ENCODE results near the gene LYRM7.
"Not testable (repeated sequence)": the region's sequence is repeated elsewhere in the genome, so short reads cannot be mapped to it uniquely, and the experiment has no call there.

The LYRM7 gene

DNA sequence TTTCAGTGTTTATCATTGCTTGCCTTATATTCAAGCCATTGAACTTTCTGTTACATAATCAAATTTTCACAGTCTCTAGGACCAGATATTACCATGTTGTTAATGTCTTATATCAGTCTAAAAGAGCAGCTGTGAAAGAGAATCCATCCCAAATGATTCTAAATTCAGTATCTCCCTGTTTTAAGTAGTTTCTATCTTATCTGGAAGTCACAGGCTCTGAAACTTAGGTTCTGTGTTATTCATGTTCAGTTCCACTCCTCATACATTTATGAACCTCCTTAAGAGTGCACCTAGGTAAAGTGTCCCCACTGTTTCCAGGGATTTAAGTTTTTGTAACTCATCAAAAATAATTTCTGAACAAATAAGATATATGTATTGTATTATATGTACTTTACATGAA lies 9.7 kb downstream of the LYRM7 start:
- no peak for DNase-seq (ENCODE audit: low read depth in 2 of 2)

DNA sequence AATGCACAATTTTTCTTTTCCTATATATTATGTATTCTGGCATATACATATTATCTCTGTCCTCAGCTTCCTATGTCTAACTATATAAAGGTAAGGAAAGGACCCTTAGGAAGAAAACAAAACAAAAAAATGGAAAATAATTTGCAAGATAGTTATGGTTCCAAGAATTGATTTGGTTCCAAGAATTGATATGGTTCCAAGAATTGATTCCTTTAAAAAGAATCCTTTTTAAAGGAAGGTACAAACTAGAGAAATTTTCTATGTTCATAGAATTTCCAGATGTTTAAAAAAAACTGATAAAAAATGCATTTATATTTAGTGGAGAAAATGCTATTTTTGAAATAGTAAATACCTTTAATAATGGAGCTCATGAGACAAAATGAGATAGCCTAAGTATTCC lies 12.1 kb downstream of the LYRM7 start:
- DNase-seq (ENCODE audit: low read depth in 2 of 2) = no peak

DNA sequence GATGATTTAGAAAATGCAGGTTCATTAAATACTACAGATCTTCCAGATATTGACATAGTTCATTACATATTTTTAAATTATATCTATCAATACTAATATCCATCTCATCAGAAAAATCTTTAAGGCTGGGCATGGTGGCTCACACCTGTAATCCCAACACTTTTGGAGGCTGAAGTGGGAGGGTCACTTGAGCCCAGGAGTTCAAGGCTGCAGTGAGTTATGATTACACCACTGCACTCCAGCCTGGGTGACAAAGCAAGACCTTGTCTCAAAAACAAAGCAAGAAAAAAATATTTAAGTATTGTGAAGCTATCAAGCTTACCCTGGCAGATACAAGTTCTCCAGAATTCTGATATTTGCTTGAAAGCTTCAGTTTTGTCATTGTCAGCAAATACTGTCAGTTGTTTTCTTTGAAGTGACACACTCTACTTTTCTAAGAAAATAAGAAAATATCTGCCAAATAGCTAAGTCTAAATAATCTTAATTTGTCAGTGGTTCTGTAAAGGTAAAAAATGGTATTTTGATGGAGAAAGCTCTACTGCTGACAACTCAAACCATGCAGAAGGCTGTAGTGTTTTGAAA lies 14.9 kb downstream of the LYRM7 start:
- no peak for DNase-seq (ENCODE audit: low read depth in 2 of 2)

DNA sequence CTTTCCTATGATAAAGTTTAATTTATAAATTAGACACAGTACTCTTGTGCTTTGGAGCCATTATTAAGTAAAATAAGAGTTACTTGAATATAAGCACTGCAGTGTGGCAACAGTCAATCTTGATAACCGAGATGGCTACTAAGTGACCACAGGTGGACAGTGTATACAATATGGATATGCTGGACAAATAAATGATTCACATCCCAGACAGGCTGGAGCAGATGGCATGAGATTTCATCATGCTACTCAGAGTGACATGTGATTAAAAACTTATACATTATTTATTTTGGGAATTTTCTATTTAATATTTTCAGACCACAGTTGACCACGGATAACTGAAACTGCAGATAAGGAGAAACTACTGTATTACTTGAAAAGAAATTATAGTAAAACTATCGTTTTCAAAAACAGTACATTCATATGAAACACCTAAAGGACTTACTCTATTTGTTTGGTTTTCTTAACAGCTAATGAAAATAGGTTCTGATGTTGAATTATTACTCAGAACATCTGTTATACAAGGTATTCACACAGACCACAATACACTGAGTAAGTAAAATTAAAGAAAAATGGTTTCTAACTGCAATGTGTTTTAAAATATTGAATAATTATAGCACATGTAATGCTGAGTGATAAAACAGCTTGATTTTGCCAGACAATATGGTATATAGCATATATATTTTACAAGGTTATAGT lies 16.0 kb downstream of the LYRM7 start:
- no peak for DNase-seq (ENCODE audit: low read depth in 2 of 2)

DNA sequence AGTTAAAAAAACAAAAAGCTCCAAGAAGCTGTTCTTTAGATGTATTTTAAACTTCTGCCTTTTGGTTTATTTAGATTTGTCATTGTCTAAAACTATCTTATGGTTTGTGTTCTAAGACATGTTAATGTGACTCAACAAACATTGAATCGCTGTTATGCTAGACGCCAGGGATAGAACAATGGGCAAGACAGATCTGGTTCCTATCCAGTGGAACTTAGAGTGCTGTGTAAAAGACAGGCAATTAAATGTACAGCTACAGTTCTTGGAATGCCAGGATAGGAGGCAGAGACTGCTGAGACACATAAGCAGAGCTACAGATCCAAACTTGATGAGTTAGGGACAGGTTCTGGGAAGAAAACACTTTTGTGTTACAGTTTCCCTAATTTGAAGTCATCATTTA lies 22.4 kb downstream of the LYRM7 start:
- no peak for DNase-seq (ENCODE audit: low read depth in 2 of 2)

DNA sequence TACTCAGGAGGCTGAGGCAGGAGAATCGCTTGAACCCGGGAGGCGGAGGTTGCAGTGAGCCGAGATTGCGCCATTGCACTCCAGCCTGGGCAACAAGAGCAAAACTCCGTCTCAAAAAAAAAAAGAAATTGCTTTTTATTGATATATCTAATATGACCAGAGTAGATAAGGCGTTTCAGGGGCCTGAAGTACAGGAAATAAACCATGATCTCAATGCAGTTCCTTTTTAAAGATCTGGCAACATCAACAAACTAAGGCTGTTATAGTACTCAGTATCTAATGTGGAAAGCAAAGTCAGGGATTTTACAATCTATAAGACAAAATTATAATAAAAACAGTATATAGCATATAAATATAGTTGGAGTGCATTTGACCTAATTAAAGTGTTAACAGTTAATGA lies 23.2 kb downstream of the LYRM7 start:
- DNase-seq (ENCODE audit: low read depth in 2 of 2) = not testable (repeated sequence)

DNA sequence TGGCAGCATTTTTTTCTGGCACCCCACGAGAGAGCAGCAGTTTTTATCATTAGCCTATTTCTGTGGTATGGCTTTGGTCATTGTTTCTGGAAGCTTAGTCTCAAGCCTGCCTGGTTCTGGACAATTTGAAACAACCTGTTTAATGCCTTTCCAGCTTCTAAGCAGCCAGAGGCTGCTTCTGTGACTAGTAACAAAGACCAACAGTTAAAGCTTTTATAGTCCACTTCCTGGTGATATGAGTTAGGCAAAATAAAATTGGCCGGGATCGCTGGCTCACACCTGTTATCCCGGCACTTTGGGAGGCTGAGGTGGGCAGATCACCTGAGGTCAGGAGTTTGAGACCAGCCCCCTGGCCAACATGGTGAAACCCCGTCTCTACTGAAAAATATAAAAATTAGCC lies 24.0 kb downstream of the LYRM7 start:
- no peak for DNase-seq (ENCODE audit: low read depth in 2 of 2)

DNA sequence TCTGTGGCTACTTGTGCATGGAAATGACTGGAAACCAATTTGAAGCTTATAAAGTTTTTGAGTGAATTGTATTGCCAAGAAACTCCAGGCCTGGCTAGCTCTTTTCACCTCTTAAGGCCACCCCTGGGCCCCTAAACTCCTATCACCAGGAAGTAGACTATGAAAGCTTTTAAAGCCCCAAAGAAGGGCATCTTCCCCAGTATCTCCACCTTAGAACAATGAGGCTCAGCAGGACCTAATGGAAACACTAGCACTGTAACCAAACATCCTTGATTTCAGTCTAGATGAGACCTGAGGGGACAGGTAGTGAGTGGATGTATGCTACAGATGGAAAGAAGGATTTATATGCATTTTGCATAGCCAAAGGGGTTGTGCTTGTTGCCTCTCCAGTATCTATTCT lies 25.0 kb downstream of the LYRM7 start:
- DNase-seq (ENCODE audit: low read depth in 2 of 2) = no peak

DNA sequence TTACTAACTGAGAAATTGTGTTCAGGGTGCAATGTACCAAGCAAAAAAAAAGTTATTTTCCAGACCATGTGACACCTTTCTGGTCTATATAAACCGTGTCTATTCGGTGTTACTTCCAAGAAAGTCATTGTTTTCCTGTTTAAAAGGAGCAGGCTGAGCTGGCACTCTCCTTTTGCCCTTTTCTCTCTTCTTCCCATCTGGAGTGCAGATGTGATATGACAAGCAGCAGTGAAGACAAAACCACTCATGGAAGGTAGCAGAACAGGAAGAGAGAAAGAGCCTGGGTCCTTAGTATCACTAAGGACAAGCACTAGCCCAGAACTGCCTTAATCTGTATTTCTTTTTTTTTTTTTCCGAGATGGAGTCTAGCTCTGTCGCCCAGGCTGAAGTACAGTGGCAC lies 25.6 kb downstream of the LYRM7 start:
- no peak for DNase-seq (ENCODE audit: low read depth in 2 of 2)

DNA sequence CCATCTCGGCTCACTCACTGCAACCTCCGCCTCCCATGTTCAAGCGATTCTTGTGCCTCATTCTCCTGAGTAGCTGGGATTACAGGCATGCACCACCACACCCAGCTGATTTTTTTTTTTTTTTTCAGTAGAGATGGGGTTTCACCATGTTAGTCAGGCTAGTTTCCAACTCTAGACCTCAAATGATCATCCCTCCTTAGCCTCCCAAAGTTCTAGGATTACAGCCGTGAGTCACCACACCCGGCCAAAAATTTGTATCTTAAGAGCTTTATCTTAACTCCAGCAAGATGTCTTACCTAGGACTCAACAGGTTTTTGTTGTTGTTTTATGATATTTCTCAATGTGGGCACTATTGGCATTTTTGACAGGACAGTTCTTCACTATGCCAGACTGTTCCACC lies 27.9 kb downstream of the LYRM7 start:
- no peak for DNase-seq (ENCODE audit: low read depth in 2 of 2)

DNA sequence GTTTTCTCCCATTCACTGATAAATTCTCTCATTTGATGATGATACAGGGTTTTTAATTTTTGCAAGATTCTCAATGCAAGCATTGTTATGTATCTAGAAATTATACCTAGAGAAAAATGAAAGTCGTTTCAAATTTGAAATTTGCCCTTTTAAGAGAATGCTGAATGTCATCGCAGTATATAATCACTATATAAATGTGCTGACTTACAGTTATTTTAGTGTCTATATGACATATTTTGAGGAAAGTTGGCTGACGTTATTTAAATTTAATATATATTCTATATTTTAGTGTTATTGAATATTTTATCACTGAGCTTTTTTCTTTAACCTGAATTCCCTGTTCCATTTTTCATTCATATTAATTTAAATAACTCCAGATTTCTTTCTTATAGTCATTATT lies 29.8 kb downstream of the LYRM7 start:
- DNase-seq (ENCODE audit: low read depth in 2 of 2) = no peak

DNA sequence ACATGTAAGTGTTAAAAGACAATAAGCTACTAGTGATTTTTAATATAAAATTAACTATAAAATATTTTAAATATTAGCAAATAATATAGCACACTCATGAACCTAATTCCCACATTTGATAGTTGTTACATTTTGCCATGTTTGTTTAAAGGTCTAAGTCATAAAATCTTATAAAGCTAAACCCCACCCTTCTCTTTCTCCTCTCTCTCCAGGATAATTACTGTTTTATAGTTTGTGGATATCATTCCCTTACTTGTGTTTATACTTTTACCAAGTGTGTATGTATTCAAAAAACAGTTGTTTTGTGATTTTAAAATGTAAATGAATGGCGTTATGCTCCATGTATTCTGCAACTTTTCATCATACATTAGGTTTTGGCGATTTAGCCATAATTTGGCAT lies 34.2 kb downstream of the LYRM7 start:
- no peak for DNase-seq (ENCODE audit: low read depth in 2 of 2)

DNA sequence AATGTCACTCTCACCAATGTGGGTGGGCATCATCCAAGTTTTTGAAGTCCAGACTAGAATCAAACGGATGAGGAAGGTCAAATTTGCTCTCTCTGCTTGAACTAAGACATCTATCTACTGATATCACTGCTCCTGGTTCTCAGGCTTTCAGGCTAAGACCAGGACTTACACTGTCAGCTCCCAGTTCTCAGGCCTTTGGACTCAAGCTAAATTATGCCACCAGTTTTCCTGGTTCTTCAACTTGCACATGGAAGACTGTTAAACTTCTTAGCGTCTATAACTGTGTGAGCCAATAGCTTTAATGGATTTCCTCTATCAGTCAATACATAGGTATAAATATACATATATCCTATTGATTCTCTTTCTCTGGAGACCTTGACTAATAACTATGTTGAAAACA lies 35.3 kb downstream of the LYRM7 start:
- DNase-seq (ENCODE audit: low read depth in 2 of 2) = no peak

DNA sequence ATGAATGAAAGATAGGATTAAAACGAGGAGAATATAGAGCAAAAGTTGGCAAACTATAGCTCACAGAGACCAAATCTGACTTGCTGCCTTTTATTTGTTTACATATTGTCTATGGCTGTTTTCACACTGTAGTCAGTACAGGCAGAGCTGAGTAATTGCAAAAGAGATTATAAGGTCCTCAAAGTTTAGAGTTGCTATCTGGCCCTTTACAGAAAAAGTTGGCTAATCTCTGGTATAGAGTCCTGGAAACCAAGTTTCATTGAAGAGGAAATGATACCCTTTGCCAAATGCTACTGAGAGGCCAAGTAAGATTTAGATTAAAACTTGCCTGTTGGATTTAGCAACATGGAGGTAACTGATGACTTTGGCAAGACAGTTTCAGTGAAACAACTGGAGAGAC lies 36.0 kb downstream of the LYRM7 start:
- no peak for DNase-seq (ENCODE audit: low read depth in 2 of 2)

DNA sequence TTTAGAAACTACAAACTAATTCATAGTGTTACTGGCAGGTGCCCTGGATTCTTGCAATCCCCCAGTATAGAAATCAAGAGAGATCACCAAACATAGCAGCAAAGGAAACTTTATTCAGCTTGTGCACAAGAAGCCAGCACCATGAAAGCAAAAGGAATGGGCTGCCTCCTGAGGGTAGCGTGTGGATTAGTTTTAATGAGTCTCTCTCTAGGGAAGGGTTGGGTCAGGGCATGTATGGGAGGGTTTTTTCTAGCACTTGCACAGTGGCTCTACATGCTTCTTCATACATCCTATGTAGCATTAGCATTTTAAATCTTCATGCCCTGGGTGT lies 38.4 kb downstream of the LYRM7 start:
- no peak for DNase-seq (ENCODE audit: low read depth in 2 of 2)

DNA sequence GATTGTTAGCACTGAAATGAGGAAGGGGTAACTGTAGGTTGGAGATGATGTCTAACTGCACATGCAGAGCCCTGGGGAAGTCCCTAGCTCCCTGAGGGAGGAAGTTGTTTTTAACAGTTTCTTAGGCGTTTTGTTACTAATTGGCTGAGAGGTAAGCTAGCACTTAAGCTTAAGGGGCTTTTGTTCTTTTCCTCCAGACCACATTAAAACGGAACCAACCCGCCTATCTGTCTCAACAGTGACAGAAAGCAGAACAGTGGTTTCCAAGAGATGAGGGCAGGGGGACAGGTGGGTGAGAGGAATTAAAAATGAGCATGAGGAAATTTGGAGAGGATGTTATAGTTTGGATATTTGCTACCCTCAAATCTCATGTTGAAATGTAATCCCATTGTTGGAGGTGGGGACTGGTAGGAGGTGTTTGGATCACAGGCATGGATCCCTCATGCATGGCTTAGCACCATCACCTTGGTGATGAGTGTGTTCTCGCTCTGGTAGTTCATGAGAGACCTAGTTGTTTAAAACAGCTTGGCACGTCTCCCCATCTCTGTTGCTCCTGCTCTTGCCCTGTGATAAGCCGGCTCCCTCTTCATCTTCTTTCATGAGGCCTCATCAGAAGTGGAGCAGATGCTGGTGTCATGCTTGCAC lies 38.9 kb downstream of the LYRM7 start:
- no peak for DNase-seq (ENCODE audit: low read depth in 2 of 2)

DNA sequence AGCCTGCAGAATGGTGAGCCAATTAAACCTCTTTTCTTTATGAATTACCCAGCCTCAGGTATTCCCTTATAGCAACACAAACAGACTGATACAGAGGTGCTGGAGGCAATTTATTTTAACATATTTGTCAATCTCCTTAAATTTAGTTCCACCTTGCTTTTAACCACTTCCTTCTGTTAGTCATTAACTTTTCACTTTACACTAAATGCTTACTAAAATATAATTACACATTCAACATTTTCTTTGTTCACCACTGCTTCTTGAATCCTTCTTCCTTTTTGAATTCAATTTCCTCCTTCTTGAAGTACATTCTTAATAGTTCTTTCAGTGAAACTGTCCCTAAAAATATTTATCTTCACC lies 39.4 kb downstream of the LYRM7 start:
- DNase-seq (ENCODE audit: low read depth in 2 of 2) = no peak

DNA sequence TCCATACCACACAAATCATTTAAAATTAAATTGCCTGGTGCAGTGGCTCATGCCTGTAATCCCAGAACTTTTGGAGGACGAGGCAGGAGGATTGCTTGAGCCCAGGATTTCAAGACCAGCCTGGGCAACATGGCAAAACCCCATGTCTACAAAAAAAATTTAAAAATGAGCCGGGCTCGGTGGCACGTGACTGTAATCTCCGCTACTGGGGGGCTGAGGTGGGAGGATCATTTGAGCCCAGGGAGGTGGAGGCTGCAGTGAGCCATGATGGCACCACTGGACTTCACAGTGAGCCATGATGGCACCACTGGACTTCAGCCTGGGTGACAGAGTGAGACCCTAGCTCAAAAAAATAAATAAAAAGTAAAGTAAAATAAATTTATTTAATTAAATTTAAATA lies 40.9 kb downstream of the LYRM7 start:
- no peak for DNase-seq (ENCODE audit: low read depth in 2 of 2)

DNA sequence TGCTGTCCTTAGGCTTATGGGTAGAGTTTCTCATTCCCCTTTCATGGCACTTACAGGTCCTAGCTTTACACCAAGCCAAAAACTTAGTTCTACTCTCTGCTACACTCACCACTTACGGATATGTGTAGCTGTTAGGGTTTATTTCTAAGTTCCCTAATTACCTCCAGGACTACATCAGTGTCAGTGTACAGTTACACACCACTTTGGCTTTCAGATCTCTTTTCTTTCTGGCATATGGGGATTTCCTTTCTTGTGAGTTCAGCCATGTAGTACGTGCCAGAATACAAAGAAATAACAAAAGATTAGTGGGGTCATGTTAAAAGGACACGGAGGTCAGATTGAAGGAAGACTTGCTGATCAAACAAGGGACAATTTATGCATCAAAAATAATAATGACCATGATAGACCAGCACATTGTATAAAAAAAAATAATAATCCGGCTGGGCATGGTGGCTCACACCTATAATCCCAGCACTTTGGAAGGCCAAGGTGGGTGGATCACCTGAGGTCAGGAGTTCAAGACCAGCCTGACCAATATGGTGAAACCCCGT lies 41.8 kb downstream of the LYRM7 start:
- no peak for DNase-seq (ENCODE audit: low read depth in 2 of 2)

DNA sequence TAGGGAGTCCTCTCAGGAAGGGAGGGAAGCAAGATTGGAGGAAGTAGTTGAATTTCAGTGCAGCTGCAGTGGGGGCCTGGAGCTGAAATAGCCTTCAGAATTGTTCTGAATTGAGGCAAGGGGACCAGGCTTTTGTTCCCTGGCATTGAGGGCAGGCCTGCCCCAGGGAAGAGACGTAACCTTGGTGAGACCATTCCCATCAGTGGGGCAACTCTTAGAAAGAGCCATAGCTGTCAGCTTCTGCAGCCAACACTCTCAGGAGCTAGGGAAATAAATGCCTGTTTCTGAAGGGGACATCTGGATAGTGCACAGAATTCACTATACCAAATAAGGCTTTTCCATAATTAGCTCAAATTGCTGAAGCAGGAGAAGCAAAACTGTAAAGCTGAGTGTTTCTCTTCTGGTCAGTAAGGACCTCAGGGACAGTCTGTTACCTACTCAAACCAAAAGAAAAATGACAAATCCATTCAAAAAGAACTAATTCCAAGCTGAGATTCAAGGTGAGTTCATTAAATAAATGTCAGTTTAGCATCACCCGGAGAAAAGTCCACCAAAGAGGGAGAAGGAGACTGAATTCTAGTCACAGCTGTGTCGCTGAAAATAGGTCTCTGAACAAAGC lies 44.0 kb downstream of the LYRM7 start:
- DNase-seq (ENCODE audit: low read depth in 2 of 2) = no peak

DNA sequence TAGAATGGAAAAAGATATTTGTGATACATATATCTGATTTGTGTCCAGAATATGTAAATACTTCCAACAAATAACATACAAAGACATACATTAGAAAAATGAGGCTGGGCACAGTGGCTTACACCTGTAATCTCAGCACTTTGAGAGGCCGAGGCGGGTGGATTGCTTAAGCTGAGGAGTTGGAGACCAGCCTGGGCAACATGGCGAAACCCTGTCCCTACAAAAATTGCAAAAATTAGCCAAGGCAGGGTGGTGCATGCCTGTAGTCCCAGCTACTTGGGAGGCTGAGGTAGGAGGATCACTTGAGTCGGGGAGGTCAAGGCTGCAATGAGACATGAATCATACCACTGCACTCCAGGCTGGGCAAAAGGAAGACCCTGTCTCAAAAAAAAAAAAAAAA lies 47.0 kb downstream of the LYRM7 start:
- DNase-seq (ENCODE audit: low read depth in 2 of 2) = no peak

DNA sequence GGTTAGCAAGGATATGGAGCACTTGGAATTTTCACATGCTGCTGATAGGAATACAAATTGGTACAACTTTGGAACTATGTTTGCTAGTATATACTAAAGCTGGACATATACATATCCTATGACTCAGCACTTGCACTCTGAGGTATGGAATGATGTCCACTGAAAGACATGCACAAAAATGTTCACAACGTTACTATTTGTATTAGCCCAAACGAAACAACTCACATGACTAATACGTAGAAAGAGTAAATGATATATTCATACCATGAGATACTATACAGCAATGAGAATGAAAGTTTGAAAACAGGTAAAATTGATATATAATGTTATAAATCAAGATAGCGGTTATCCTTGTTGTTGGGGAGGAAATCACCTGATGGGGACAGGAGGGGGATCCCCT lies 47.6 kb downstream of the LYRM7 start:
- no peak for DNase-seq (ENCODE audit: low read depth in 2 of 2)

DNA sequence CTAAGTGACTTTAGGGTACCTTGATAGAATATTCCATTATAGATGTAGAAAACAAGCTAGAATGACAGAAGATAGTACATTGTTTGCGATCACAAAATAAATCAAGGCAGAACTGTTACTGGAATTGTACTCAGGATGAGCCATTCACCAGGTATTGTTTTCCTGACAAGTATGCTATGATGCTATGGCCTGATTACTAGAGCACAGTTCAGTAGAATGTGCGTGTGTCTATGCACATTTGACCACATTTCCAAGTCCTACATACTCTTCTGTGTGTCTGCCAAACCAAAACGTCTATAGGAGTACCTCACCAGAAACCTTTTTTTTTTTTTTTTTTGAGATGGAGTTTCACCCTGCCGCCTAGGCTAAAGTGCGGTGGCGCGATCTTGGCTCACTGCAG lies 49.8 kb downstream of the LYRM7 start:
- DNase-seq (ENCODE audit: low read depth in 2 of 2) = no peak
